Sigmoid colon (tissue), 7 donors: ENCODE results near the gene IRF2BP2. TPM values are rescaled to one million over a fixed set of nuclear protein-coding genes. Genes with fewer than 3 reads are reported as not detected.

Source experiments
- DNase-seq: peaks from one replicate; pipeline ENCODE4 v3.0.0-alpha.2; 2019
- H3K27ac ChIP-seq, 4 donors: fragments of 200-600 bp; sonication (generic); one replicate each; pipeline ENCODE4 v1.5.1; 2016 to 2019; ENCODE audit warnings: mild to moderate bottlenecking in 1 of 4
- H3K27me3 ChIP-seq, 3 donors: fragments of 200-600 bp; sonication (generic); one replicate each; pipeline ENCODE4 v1.5.1; 2019; ENCODE audit warnings: mild to moderate bottlenecking in 1 of 3
- H3K36me3 ChIP-seq, 4 donors: fragments of 200-600 bp; sonication (generic); one replicate each; pipeline ENCODE4 v1.5.1; 2016 to 2019
- H3K4me1 ChIP-seq, 4 donors: fragments of 200-600 bp; sonication (generic); one replicate each; pipeline ENCODE4 v1.5.1; 2017 to 2019
- H3K4me3 ChIP-seq, 4 donors: fragments of 200-600 bp; sonication (generic); one replicate each; pipeline ENCODE4 v1.5.1; 2017 to 2019; ENCODE audit warnings: mild to moderate bottlenecking in 2 of 4, moderate library complexity in 1 of 4
- H3K9me3 ChIP-seq, 4 donors: fragments of 200-600 bp in 3 of 4; sonication (generic) in 3 of 4; one replicate each; pipeline versions ENCODE4 v1.5.1 to v1.6.1; 2013 to 2019
- CTCF ChIP-seq, 4 experiments: fragments of 450-650 bp in 3 of 4; fragments of 200-600 bp in 1 of 4; IDR thresholded peaks; one replicate each; pipeline ENCODE4 v1.5.1; 2016 to 2019; ENCODE audit warnings: antibody characterized with exemption in 4 of 4, mild to moderate bottlenecking in 3 of 4, moderate library complexity in 2 of 4
- EP300 ChIP-seq, 4 donors: sonication (generic); formaldehyde crosslinking; IDR thresholded peaks; one replicate each; pipeline ENCODE4 v1.6.1; 2017; ENCODE audit warnings: antibody characterized with exemption in 4 of 4
- POLR2A ChIP-seq, 2 donors: fragments of 450-650 bp; IDR thresholded peaks; one replicate each; pipeline ENCODE4 v1.6.1; 2016; ENCODE audit warnings: antibody characterized with exemption in 2 of 2, mild to moderate bottlenecking in 2 of 2, moderate library complexity in 2 of 2
- POLR2AphosphoS5 ChIP-seq, 4 donors: sonication (generic); formaldehyde crosslinking; IDR thresholded peaks; one replicate each; pipeline ENCODE4 v1.6.1; 2017; ENCODE audit warnings: antibody characterized with exemption in 4 of 4
- WGBS, 2 donors: extraction: QIAGEN DNeasy Blood & Tissue Kit; methylation state at CpG; one replicate each; pipeline ENCODE4 v1.1.7; 2013; 5-methylcytosine and 5-hydroxymethylcytosine counted together
- intact Hi-C: fragments of 100-400 bp; cut with DNase I; formaldehyde crosslinking; loops from one replicate; pipeline ENCODE4 v1.15.1; 2023
- polyA plus RNA-seq, 3 donors: library from polyadenylated mRNA; stranded (reverse); fragments of 200-250 nt; gene quantifications; one replicate each; pipeline ENCODE4 v1.2.3, GENCODE V29; 2013
- total RNA-seq, 4 donors: library from RNA; depleted of rRNA; stranded (reverse); fragments of >200 nt; gene quantifications; one replicate each; pipeline ENCODE4 v1.1.0, GENCODE V29; 2016
- donor health status: healthy with polysubstance abuse.
- donor health status: Bipolar disorder and iron deficiency.
- donor health status: healthy.

The IRF2BP2 gene
- total and polyA plus RNA-seq, 7 donors, result 39.1 to 86.9 (median 59.6) TPM

GRCh38 chr1:234608025-234608910, 1.7 kb downstream of the IRF2BP2 start:
- intact Hi-C loops, result loop anchor here (5.0 kb wide), 1 partner anchor 76 kb away; no protein-coding TSS in a partner anchor

DNA sequence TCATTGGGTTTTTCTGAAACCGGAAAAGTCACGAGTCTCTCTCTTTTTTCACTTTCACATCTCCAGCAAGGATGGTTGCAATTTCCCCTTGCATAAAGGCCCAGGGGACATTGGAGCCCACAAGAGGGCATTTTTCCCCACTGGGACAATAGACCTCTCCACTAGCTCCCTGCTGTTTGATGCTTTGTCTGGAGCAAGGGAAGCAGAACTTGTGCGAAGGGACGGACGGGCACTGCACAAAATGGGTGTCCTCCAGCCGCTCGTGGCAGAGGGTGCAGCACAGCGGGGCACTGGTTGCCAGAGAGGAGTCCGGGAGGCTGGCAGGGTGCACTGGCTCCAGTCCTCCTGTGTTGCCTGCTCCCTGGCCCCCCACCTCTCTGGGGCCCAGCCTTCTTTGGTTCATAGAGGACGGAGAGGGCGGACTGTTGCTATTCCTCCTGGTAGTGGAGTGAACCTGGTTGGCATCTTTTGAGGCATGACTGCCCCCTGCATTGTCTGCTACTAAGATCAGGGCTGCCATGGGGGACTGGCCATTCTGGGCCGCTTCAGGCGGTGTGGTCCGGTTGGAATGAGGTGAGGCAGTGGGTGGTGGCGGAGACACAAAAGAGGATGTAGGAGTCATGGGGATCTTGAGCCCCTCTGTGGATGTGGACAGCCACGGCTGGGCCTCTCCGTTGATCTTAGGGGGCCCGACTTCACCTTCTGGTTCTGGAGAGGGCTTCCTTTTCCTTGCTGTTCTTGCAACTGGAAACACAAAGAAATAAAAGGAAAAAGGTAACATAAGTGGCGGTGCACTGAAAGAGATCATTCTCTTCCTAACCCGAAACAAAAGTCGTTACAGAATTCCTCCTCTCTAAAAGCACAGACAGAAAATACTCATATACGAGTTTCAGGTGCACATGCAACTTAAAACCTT, 2.6 kb downstream of the IRF2BP2 start:
- intact Hi-C loops, result loop anchor here (1.0 to 5.0 kb wide), 2 partner anchors 75 to 108 kb away; no protein-coding TSS in a partner anchor
- peaks cover 0 to 44% (median 34%) of the 10 kb centered on the region in 4 donors for H3K4me1 ChIP-seq
- 0 to 2% methylated on average over 22 of the region's 22 CpGs for WGBS, 2 donors
- H3K4me3 ChIP-seq, result peak overlapping the region; percentile 79 to 98 (median 85)
- TF ChIP-seq POLR2AphosphoS5 (IDR thresholded peaks at IDR 0.05) (peak; percentile 24 to 63 (median 48)), CTCF (IDR thresholded peaks at IDR 0.05) (peak in 1 of 4 experiments; percentile 17), POLR2A (IDR thresholded peaks at IDR 0.05) (peak in 1 of 2 donors; percentile 22), EP300 (IDR thresholded peaks at IDR 0.05) (peak in 1 of 4 donors; percentile 19)
- DNase-seq, result peak; percentile 80
- no peaks in the 10 kb centered on the region for H3K27me3 ChIP-seq
- H3K9me3 ChIP-seq, result no peaks in the 10 kb centered on the region
- peaks cover 8 to 23% (median 13%) of the 10 kb centered on the region in 4 donors for H3K36me3 ChIP-seq
- peak overlapping the region; percentile 97 to 100 (median 100) for H3K27ac ChIP-seq

More at GRCh38 chr1:234608025-234608910, 1.7 kb downstream of the IRF2BP2 start:
- 0% methylated on average over 68 of the region's 68 CpGs for WGBS, 2 donors
- TF ChIP-seq EP300 (IDR thresholded peaks at IDR 0.05) (peak in 2 of 4 donors; percentile 26 to 92), POLR2AphosphoS5 (IDR thresholded peaks at IDR 0.05) (peak; percentile 93 to 98 (median 95)), CTCF (IDR thresholded peaks at IDR 0.05) (peak in 1 of 4 experiments; percentile 29), POLR2A (IDR thresholded peaks at IDR 0.05) (peak; percentile 64 to 79)
- Histone ChIP-seq H3K4me1 (peaks cover 0 to 43% (median 34%) of the 10 kb centered on the region in 4 donors), H3K4me3 (peak overlapping the region; percentile 79 to 98 (median 85)), H3K27me3 (no peaks in the 10 kb centered on the region), H3K27ac (peak overlapping the region; percentile 97 to 100 (median 100)), H3K36me3 (peaks cover 8 to 23% (median 13%) of the 10 kb centered on the region in 4 donors), H3K9me3 (no peaks in the 10 kb centered on the region)
- DNase-seq, result peak; percentile 94

DNA sequence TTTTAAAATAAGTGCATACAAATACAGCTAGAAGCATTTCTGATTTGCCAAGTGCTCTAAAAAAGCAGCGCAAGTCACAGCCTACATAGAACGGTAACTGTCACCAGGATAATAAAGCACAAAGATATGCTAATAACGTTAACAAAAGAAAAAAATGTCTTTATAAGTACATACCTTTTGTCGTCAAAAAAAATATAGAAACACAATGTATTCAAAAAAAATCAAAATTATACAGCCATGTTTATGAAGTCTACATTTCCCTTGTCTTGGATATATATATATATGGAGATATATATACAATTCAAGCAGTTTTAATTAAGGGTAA, 3.2 kb downstream of the IRF2BP2 start:
- no peak for TF ChIP-seq POLR2A (IDR thresholded peaks at IDR 0.05)
- no peak for TF ChIP-seq CTCF (IDR thresholded peaks at IDR 0.05)
- TF ChIP-seq EP300 (IDR thresholded peaks at IDR 0.05), result no peak
- no peak for TF ChIP-seq POLR2AphosphoS5 (IDR thresholded peaks at IDR 0.05)
- H3K36me3 ChIP-seq, result peaks cover 8 to 23% (median 13%) of the 10 kb centered on the region in 4 donors
- WGBS, 2 donors, result 0 to 4% methylated on average over 4 of the region's 4 CpGs
- peak overlapping the region; percentile 79 to 98 (median 85) for H3K4me3 ChIP-seq
- H3K4me1 ChIP-seq, result peaks cover 0 to 44% (median 34%) of the 10 kb centered on the region in 4 donors
- DNase-seq, result no peak
- peak overlapping the region; percentile 97 to 100 (median 100) for H3K27ac ChIP-seq
- intact Hi-C loops, result loop anchor here (1.0 to 5.0 kb wide), 2 partner anchors 74 to 107 kb away; no protein-coding TSS in a partner anchor
- no peaks in the 10 kb centered on the region for H3K9me3 ChIP-seq
- H3K27me3 ChIP-seq, result no peaks in the 10 kb centered on the region

GRCh38 chr1:234605983-234606783, 3.8 kb downstream of the IRF2BP2 start:
- Histone ChIP-seq H3K4me1 (peaks cover 0 to 44% (median 34%) of the 10 kb centered on the region in 4 donors), H3K9me3 (no peaks in the 10 kb centered on the region), H3K4me3 (peak overlapping the region; percentile 79 to 98 (median 85)), H3K27ac (peak overlapping the region; percentile 97 to 100 (median 100)), H3K36me3 (peaks cover 8 to 23% (median 13%) of the 10 kb centered on the region in 4 donors), H3K27me3 (no peaks in the 10 kb centered on the region)
- no peak for TF ChIP-seq EP300 (IDR thresholded peaks at IDR 0.05)
- no peak for TF ChIP-seq CTCF (IDR thresholded peaks at IDR 0.05)
- peak in 1 of 2 donors; percentile 8 for TF ChIP-seq POLR2A (IDR thresholded peaks at IDR 0.05)
- peak; percentile 48 to 78 (median 74) for TF ChIP-seq POLR2AphosphoS5 (IDR thresholded peaks at IDR 0.05)
- WGBS, 2 donors, result 1 to 3% methylated on average over 9 of the region's 9 CpGs
- no peak for DNase-seq
- intact Hi-C loops, result loop anchor here (5.0 kb wide), 1 partner anchor 74 kb away; no protein-coding TSS in a partner anchor
